NCI-H2107 treated with DMSO at 0.1 percent for 48 hours (cell line): Measurements from ENCODE around the gene C4BPA.

Experiments
- DNase-seq: peaks from one replicate; lab custom pipeline; 2025; ENCODE audit not compliant: unreplicated experiment; lab: John Stamatoyannopoulos, UW

Gene C4BPA

GRCh38 chr1:207103892-207104373 lies at the start of gene C4BPA:
Gene C4BPA (plus strand): TSS chr1:207104233. CDS start chr1:207113026, 8,793 bp downstream.
- no peak for DNase-seq

- DNase-seq: peak; percentile 38
Measured at GRCh38 chr1:207054491-207054890, 49.5 kb upstream of the C4BPA start.

GRCh38 chr1:207055386-207056001 lies 48.5 kb upstream of the C4BPA start:
- no peak for DNase-seq

GRCh38 chr1:207056673-207057072 lies 47.4 kb upstream of the C4BPA start:
- DNase-seq: peak; percentile 60

DNA sequence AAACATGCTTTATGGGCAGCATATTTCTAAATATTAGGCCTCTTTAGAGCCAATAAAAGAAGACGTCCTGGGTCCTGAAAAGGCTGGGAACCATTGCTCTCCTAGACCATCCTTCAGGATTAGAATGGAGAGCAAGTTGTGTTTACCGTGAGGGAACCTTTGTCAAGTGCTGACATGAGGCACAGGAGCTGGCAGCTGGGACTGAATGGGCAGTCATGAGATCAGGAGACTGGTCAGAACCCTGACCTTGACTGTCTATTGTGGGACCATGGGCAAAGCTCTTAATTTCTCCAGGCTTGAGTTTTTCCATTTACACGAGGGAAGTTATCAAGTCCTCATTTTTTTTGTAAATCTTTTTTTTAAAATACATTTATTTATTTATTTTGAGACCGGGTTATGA lies 45.8 kb upstream of the C4BPA start:
- DNase-seq: peak; percentile 69

DNA sequence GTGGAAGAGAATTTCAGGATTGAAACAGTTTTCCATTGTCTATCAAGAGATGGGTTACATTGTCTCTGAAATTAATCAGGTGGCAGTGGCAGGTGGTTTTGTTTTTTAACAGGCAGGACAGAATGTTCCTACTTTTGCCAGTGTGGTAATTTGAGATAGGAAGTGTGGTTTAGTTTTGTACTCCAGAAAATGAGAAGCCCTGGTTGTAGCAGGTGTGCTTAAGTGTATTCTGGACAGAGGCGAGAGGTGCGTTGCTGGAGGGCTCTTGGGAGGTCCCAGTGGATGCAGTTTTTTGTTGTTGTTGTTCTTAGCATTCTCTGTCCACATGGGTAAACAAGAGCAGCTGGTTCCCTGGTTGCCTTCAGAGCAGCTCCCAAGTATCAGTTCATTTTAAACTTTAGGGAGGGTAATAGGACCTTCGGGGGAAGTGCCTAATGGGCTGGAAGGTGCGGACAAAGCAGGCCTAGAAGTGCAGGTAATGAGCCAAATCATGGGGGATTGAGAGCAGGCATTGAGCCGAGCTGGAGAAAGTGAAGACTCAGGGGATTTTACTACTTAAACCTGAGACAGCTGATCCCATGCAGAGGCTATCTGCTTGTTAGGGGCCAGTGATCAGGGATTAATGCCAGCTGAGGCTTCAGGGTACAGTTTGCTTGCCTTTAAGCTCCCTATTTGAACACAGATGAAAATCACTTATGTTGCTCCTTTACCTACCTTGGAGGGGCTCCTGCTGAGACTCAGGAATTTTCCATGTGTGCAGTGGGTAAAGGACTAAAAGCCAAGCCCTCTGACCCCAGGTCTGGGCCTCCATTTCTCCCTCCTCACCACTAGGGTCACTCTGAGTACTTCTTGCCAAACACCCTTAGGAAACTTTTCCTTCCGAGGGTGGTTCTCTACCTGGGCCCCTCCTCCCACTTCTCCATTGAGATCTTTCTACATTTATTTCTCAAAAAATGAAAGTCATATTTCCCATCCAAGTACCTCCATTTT lies 44.9 kb upstream of the C4BPA start:
- DNase-seq: peak; percentile 100

GRCh38 chr1:207059881-207060280 lies 44.2 kb upstream of the C4BPA start:
- DNase-seq: no peak

DNA sequence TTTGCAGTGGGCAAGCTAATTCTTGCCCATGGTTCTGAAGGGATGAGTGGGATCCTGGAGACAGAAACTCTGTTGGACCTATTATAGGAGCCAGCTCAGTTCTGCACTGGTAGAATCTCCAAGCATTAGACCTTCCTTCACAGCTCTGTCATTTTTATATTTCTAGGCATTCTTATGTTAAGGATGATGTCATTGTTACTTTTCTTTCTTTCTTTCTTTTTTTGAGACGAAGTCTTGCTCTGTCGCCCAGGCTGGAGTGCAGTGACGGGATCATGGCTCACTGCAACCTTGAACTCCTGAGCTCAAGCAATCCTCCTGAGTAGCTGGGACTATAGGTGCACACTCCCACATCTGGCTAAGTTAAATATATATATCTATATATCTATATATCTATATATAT lies 43.4 kb upstream of the C4BPA start:
- no peak for DNase-seq

GRCh38 chr1:207062058-207062457 lies 42.0 kb upstream of the C4BPA start:
- no peak for DNase-seq

DNA sequence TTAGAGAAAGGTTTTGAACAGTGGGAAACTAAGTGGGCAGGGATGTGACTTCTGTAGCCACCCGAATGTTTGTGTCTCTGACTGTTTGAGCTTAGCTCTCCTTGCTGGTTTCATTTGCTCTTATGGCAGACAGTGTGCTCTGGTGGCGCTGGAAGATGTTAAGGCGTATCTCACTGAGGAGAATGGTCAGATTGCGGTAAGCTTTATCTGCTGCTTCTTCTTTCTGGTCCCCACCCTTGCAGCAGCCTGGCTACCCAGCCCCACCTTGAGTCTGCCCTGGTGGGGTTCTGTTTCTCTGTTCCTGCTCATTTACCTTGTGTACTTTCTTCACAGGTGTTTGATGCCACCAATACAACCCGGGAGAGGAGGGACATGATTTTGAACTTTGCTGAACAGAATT lies 41.0 kb upstream of the C4BPA start:
- DNase-seq: no peak

GRCh38 chr1:207064561-207064960 lies 39.5 kb upstream of the C4BPA start:
- no peak for DNase-seq

GRCh38 chr1:207067185-207067584 lies 36.8 kb upstream of the C4BPA start:
- DNase-seq: no peak

DNA sequence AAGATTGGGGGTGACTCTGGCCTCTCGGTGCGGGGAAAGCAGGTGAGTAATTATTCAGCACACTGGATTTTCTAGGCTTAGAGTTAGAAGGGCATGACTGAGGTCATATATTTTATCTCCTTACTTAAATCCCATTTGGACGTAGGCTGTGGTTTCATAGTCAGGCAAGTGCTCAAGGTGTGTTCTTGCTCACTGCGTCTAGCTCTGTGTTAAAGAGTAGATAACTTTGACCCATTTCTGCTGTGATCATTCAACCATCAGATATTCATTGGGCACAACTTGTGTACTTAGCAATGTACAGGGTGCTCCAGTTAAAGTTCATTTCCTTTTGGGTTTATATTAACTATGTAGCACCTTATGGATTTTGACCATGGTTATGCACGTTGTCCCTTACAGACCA lies 36.4 kb upstream of the C4BPA start:
- DNase-seq: no peak

DNA sequence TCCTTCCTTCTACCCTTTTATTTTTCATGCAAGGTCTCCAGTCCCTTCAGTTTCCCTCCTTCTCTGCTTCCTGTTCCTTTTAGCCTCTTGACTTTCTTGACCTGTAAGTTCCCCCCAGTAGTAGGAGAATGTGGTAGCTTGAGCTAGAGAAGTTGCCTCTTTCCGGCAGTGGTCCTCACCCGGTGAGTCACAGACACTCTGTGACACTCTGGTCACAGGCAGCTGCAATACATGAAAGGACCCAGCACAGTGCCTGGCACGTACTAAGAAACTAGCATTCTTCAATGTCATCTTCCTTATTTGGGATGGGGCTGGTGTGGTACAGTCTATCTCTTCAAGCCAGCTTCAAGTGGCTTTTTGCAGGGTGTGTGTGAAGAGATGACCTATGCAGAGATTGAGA lies 35.0 kb upstream of the C4BPA start:
- DNase-seq: no peak

- DNase-seq: no peak
Measured at GRCh38 chr1:207069858-207070506, 34.1 kb upstream of the C4BPA start.

DNA sequence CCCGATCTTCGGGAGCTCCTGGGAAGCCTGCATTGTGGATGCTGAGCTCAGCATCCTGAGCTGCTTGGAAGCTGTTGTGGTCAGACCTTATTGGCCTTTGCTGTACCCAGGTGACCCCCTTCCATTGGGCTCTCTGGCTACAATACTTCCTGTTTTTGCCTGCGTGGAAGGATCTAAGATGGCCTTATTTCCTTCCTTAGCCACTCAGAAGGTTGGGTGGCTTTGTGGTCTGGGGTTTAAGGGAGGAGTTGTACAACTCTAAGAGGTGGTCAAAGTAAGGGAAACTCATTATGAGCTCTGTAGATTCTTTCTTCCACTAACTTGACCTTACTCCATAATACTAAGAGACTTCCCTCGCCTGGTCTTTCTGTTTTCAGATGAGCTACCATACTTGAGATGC lies 33.2 kb upstream of the C4BPA start:
- DNase-seq: no peak

GRCh38 chr1:207071426-207071825 lies 32.6 kb upstream of the C4BPA start:
- no peak for DNase-seq

DNA sequence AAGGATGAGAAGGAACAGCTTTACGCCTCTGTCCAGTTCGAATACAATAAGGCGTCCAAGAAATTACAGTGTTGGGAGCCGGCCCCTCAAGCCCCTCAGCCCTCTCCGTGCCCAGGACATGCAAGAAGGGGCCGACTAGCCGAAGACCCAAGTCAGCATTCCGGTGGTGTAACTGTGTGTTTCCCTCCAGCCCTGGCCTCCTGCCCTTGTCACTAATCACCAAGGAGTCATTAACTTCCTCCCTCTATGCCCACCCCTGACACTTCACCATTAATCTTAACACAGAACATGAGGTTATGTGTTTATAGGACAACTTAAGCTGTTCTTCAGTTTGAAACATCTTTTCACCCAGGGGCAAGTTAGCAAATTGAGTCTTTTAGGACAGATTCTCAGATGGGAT lies 31.8 kb upstream of the C4BPA start:
- DNase-seq: no peak

- DNase-seq: no peak
Measured at GRCh38 chr1:207073906-207074820, 29.9 kb upstream of the C4BPA start.

GRCh38 chr1:207076181-207076955 lies 27.7 kb upstream of the C4BPA start:
- no peak for DNase-seq
